Ovary (tissue), 3 donors: ENCODE results near the gene DOCK4.

ENCODE experiments used
- EP300 ChIP-seq: sonication (generic); formaldehyde crosslinking; IDR thresholded peaks from one replicate; pipeline ENCODE4 v1.6.1; 2017; ENCODE audit warnings: antibody characterized with exemption
- POLR2A ChIP-seq: fragments of 450-650 bp; IDR thresholded peaks from one replicate; pipeline ENCODE4 v1.6.1; 2017; ENCODE audit warnings: antibody characterized with exemption, mild to moderate bottlenecking, moderate library complexity
- TF ChIP-seq, protein P1 (sequence below), 3 donors: fragments of 450-650 bp in 2 of 3; fragments of 200-600 bp in 1 of 3; IDR thresholded peaks; one replicate each; pipeline versions ENCODE4 v1.5.1 to v1.8.0; 2016 to 2022; ENCODE audit warnings: antibody characterized with exemption in 3 of 3, mild to moderate bottlenecking in 1 of 3
- donor health status: DM: no; HTN: no; CAD: no.

DNA sequence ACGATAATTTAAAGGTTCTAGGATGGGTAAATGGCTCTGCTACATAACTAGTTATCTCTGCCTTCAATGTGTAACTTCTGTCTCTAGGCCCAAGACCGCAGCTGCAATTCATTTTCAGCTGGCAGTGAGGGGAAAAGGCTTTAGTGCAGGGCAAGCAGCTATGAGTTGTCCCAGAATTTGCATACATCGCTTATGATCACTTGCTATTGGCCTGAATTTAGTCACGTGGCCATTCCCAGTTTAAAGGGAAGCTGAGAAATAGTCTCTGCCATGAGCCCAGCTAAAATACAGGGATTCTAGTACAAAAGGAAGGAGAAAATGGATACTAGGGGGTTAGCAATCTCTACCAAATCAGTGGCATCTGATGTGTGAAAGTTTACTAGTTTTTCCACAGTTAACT, 498.1 kb downstream of the DOCK4 start:
- TF ChIP-seq, protein P1, sequence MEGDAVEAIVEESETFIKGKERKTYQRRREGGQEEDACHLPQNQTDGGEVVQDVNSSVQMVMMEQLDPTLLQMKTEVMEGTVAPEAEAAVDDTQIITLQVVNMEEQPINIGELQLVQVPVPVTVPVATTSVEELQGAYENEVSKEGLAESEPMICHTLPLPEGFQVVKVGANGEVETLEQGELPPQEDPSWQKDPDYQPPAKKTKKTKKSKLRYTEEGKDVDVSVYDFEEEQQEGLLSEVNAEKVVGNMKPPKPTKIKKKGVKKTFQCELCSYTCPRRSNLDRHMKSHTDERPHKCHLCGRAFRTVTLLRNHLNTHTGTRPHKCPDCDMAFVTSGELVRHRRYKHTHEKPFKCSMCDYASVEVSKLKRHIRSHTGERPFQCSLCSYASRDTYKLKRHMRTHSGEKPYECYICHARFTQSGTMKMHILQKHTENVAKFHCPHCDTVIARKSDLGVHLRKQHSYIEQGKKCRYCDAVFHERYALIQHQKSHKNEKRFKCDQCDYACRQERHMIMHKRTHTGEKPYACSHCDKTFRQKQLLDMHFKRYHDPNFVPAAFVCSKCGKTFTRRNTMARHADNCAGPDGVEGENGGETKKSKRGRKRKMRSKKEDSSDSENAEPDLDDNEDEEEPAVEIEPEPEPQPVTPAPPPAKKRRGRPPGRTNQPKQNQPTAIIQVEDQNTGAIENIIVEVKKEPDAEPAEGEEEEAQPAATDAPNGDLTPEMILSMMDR (IDR thresholded peaks at IDR 0.05): no peak
- no peak for TF ChIP-seq POLR2A
- TF ChIP-seq EP300: no peak
